ENCODE results near the gene ZNRF1.

ZNRF1 gene

DNA sequence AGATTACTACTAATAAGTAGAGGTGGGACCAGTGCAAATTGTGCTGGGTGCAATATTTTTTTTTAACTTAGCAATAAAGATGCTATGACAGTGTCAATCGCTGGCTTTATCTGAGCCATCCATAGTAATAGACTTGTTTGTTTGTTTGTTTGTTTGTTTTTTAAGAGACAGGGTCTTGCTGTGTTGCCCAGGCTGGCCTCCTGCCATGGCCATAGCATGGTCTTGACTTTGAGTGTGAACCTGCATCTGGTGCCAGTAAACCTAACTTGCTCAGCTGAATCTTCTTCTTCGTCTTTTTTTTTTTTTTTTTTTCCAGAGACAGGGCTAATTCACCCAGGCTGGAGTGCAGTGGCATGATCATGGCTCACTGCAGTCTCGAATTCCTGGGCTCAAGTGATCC lies 46.6 kb downstream of the ZNRF1 start (continued):
- TF ChIP-seq OSR1 (CRISPR knock-in tag; IDR thresholded peaks at IDR 0.05), result no peak

DNA sequence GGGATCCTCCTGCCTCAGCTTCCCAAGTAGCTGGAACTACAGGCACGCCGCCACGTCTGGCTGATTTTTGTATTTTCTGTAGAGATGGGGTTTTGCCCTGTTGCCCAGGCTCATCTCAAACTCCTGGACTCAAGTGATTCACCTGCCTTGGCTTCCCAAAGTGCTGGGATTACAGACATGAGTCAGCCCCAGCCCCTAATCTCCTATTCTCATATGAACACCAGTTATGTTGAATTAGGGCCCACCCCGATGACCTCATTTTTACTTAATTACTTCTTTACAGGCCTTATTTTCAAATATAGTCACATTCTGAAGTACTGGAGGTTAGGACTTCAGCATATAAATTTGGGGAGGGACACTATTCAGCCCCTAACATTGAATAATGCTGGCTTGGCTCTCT lies 49.2 kb downstream of the ZNRF1 start:
- ATAC-seq, result no peak

DNA sequence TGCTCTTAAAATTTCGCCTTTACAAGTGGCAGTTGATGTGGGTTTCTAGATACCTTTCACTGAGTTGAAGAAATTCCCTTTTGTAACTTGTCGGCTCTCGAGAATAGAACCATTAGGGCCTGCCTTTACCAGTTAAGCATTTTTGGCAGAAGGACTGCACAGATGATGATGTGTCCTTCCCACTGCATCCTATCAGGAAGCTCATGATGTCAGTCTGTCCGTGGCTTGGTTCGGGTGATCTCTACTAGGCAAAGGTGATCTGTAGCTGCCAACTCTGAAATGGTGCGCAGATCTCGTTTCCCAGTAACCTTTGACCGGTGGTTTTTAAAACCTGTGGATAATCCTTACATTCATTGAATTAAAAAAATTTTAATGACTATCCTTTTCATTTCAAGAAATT lies 49.7 kb downstream of the ZNRF1 start:
- no peak for ATAC-seq
- TF ChIP-seq TCF4 (CRISPR knock-in tag; IDR thresholded peaks at IDR 0.05; ENCODE audit: borderline replicate concordance) (no peak), ZNF565 (CRISPR knock-in tag; conservative IDR thresholded peaks at IDR 0.05; ENCODE audit: low read depth) (no peak), ZNF70 (CRISPR knock-in tag; IDR thresholded peaks at IDR 0.05) (no peak), ZFP30 (CRISPR knock-in tag; IDR thresholded peaks at IDR 0.05) (no peak), ESRRG (CRISPR knock-in tag; IDR thresholded peaks at IDR 0.05) (no peak), ISL1 (CRISPR knock-in tag; IDR thresholded peaks at IDR 0.05) (no peak)
- TF ChIP-seq, protein P1, sequence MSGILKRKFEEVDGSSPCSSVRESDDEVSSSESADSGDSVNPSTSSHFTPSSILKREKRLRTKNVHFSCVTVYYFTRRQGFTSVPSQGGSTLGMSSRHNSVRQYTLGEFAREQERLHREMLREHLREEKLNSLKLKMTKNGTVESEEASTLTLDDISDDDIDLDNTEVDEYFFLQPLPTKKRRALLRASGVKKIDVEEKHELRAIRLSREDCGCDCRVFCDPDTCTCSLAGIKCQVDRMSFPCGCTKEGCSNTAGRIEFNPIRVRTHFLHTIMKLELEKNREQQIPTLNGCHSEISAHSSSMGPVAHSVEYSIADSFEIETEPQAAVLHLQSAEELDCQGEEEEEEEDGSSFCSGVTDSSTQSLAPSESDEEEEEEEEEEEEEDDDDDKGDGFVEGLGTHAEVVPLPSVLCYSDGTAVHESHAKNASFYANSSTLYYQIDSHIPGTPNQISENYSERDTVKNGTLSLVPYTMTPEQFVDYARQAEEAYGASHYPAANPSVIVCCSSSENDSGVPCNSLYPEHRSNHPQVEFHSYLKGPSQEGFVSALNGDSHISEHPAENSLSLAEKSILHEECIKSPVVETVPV (CRISPR knock-in tag; IDR thresholded peaks at IDR 0.05), result no peak

More for the DNA sequence above, 49.2 kb downstream of the ZNRF1 start:
- TF ChIP-seq RARB (CRISPR knock-in tag; IDR thresholded peaks at IDR 0.05) (no peak), SNAI2 (CRISPR knock-in tag; IDR thresholded peaks at IDR 0.05) (no peak), ZNF70 (CRISPR knock-in tag; IDR thresholded peaks at IDR 0.05) (no peak)

DNA sequence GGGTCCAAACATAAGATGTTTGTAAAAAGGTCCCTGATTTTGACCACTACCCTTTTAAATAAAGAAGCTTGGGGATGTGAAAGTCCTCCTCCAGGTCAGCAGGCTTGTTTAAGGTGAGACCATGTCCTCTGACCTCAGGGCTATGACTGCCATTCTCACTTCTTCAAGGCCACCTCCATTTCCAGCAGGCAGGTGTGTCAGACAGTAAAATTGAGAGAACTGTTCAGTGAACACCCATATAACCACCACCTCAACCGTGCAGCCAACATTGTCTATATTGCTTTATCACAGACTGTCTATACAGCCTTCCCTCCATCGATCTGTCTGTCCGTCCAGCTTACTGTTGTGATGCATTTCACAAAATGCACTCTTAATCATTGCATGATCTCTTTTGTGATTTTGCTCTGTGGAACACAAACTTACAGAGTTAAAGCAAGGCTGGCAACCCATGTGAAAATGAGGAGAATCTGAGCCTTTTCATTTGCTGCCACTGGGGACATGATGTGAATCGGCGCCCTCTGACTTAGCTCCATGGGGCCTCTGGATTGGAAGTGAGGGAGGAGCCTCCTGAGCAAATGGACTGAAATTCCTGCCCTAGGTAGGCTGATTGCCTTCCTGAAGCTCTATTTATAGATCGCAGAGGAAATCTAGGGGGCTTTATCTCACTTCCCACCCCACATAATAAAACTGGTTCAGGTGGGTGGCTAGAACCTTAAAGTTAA lies 53.8 kb downstream of the ZNRF1 start:
- no peak for TF ChIP-seq ZNF70 (CRISPR knock-in tag; IDR thresholded peaks at IDR 0.05)
- no peak for TF ChIP-seq OSR1 (CRISPR knock-in tag; IDR thresholded peaks at IDR 0.05)
- TF ChIP-seq, protein P1 (CRISPR knock-in tag; IDR thresholded peaks at IDR 0.05), result no peak
- TF ChIP-seq ZNF8 (CRISPR knock-in tag; IDR thresholded peaks at IDR 0.05), result no peak
- TF ChIP-seq PPARA (CRISPR knock-in tag; IDR thresholded peaks at IDR 0.05; ENCODE audit: borderline replicate concordance), result no peak
- no peak for TF ChIP-seq CSDC2 (CRISPR knock-in tag; IDR thresholded peaks at IDR 0.05)
- TF ChIP-seq, protein P2, sequence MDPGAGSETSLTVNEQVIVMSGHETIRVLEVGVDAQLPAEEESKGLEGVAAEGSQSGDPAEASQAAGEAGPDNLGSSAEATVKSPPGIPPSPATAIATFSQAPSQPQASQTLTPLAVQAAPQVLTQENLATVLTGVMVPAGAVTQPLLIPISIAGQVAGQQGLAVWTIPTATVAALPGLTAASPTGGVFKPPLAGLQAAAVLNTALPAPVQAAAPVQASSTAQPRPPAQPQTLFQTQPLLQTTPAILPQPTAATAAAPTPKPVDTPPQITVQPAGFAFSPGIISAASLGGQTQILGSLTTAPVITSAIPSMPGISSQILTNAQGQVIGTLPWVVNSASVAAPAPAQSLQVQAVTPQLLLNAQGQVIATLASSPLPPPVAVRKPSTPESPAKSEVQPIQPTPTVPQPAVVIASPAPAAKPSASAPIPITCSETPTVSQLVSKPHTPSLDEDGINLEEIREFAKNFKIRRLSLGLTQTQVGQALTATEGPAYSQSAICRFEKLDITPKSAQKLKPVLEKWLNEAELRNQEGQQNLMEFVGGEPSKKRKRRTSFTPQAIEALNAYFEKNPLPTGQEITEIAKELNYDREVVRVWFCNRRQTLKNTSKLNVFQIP (CRISPR knock-in tag; IDR thresholded peaks at IDR 0.05; ENCODE audit: borderline replicate concordance, low read depth), result no peak
- TF ChIP-seq ARNTL (CRISPR knock-in tag; IDR thresholded peaks at IDR 0.05; ENCODE audit: borderline replicate concordance, low read depth), result no peak
- no peak for ATAC-seq

DNA sequence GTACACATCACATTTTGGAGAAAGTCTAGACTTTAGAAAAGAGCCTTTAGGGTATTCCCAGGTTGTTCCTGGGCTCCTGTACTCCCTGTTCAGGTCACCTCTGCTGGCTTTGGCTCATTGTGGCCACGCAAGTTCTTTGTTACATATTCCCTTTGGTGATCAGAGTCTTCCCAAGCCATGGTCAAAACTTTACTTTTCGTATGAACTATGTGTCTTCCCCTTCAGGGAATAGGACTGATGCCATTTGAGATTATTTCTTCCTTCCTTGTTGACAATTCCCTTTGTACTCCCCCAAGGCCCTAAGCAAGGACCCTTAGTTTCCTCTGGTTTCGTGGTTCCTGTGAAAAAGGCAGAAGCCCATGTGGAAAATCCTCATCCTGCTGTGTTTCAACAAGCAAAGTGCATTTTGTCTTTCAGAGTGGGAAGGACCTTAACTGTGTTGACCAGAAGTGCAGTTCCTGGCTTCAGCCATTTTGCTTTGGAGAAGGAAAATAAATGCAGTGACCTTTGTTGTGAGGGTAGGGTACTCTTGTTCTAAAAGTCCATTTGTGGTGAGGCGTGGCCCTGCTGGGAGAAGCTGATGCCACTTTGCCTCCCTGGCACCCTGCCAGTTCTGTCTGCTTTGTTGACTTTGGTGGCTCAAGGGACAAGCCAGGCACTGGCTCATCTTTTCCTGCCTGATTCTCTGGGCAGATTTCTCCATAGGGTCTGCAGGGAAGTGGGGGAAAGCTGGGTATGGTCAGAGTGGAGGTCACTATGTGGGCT lies 55.1 kb downstream of the ZNRF1 start:
- no peak for TF ChIP-seq ISL1 (CRISPR knock-in tag; IDR thresholded peaks at IDR 0.05)
- TF ChIP-seq ZNF8 (CRISPR knock-in tag; IDR thresholded peaks at IDR 0.05), result no peak
- TF ChIP-seq PPARA (CRISPR knock-in tag; IDR thresholded peaks at IDR 0.05; ENCODE audit: borderline replicate concordance), result no peak
- TF ChIP-seq, protein P1 (CRISPR knock-in tag; IDR thresholded peaks at IDR 0.05), result no peak
- TF ChIP-seq ZFP30 (CRISPR knock-in tag; IDR thresholded peaks at IDR 0.05), result no peak
- no peak for TF ChIP-seq TOX (CRISPR knock-in tag; IDR thresholded peaks at IDR 0.05; ENCODE audit: borderline replicate concordance)
- no peak for TF ChIP-seq ZC3H10 (CRISPR knock-in tag; IDR thresholded peaks at IDR 0.05)
- TF ChIP-seq, protein P3, sequence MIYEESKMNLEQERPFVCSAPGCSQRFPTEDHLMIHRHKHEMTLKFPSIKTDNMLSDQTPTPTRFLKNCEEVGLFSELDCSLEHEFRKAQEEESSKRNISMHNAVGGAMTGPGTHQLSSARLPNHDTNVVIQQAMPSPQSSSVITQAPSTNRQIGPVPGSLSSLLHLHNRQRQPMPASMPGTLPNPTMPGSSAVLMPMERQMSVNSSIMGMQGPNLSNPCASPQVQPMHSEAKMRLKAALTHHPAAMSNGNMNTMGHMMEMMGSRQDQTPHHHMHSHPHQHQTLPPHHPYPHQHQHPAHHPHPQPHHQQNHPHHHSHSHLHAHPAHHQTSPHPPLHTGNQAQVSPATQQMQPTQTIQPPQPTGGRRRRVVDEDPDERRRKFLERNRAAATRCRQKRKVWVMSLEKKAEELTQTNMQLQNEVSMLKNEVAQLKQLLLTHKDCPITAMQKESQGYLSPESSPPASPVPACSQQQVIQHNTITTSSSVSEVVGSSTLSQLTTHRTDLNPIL (CRISPR knock-in tag; IDR thresholded peaks at IDR 0.05; ENCODE audit: low read depth), result no peak
- no peak for TF ChIP-seq ARNTL (CRISPR knock-in tag; IDR thresholded peaks at IDR 0.05; ENCODE audit: borderline replicate concordance, low read depth)
- TF ChIP-seq GLIS3 (CRISPR knock-in tag; IDR thresholded peaks at IDR 0.05), result no peak
- no peak for TF ChIP-seq ZFP3 (CRISPR knock-in tag; IDR thresholded peaks at IDR 0.05)
- no peak for TF ChIP-seq BACH2 (CRISPR knock-in tag; IDR thresholded peaks at IDR 0.05; ENCODE audit: borderline replicate concordance)
- TF ChIP-seq OSR1 (CRISPR knock-in tag; IDR thresholded peaks at IDR 0.05), result no peak
- no peak for TF ChIP-seq ESRRG (CRISPR knock-in tag; IDR thresholded peaks at IDR 0.05)
- no peak for TF ChIP-seq SNAI2 (CRISPR knock-in tag; IDR thresholded peaks at IDR 0.05)
- ATAC-seq, result no peak; the same call in 2 of the 3 replicates

Data from SK-N-SH treated with all-trans-retinoic acid at 6 μM for 48 hours (cell line).